H9 (cell line): ENCODE data around the gene C11orf58. TPM values are rescaled to one million over a fixed set of nuclear protein-coding genes. Genes with fewer than 3 reads are reported as not detected.

ENCODE experiments used
- DNase-seq: peaks from one replicate; pipeline ENCODE4 v3.0.0-alpha.2; 2017
- H2AFZ ChIP-seq: one replicate; pipeline ENCODE4 v1.6.1; 2013; ENCODE audit warnings: mild to moderate bottlenecking, low read length, control low read depth, moderate library complexity
- H2AK5ac ChIP-seq: 2 replicates; pipeline ENCODE4 v1.6.1; 2013; ENCODE audit warnings: low read length, control low read depth, mixed read lengths; ENCODE audit not compliant: insufficient read length
- H2BK120ac ChIP-seq: one replicate; pipeline ENCODE4 v1.6.1; 2013; ENCODE audit warnings: low read depth, mild to moderate bottlenecking, low read length, control low read depth, inconsistent platforms; ENCODE audit not compliant: poor library complexity, severe bottlenecking
- H2BK12ac ChIP-seq: 2 replicates; pipeline ENCODE4 v1.6.1; 2013; ENCODE audit warnings: low read length, control low read depth, mixed read lengths, low read depth; ENCODE audit not compliant: insufficient read length
- H2BK15ac ChIP-seq: 2 replicates; pipeline ENCODE4 v1.6.1; 2013; ENCODE audit warnings: low read depth, low read length, control low read depth
- H2BK20ac ChIP-seq: one replicate; pipeline ENCODE4 v1.6.1; 2013; ENCODE audit warnings: low read depth, mild to moderate bottlenecking, low read length, control low read depth, inconsistent platforms; ENCODE audit not compliant: poor library complexity, severe bottlenecking
- H2BK5ac ChIP-seq: 2 replicates; pipeline ENCODE4 v1.6.1; 2013; ENCODE audit warnings: low read length, control low read depth, mixed read lengths; ENCODE audit not compliant: insufficient read length
- H3K14ac ChIP-seq: 2 replicates; pipeline ENCODE4 v1.6.1; 2013; ENCODE audit warnings: low read length, control low read depth; ENCODE audit not compliant: insufficient read depth
- H3K18ac ChIP-seq: 2 replicates; pipeline ENCODE4 v1.6.1; 2013; ENCODE audit warnings: low read depth, mild to moderate bottlenecking, mixed read lengths, low read length, control low read depth; ENCODE audit not compliant: insufficient read length
- H3K23ac ChIP-seq: 2 replicates; pipeline ENCODE4 v1.6.1; 2013; ENCODE audit warnings: low read length, control low read depth, mixed read lengths, low read depth; ENCODE audit not compliant: insufficient read length
- H3K23me2 ChIP-seq: 2 replicates; pipeline ENCODE4 v1.6.1; 2013; ENCODE audit warnings: low read depth, mild to moderate bottlenecking, mixed read lengths, low read length, control low read depth; ENCODE audit not compliant: insufficient read length, poor library complexity, severe bottlenecking
- H3K27ac ChIP-seq: 2 replicates; pipeline ENCODE4 v1.5.1; 2013; ENCODE audit warnings: low read length, control low read depth, mixed read lengths, low read depth; ENCODE audit not compliant: insufficient read length
- H3K27me3 ChIP-seq: 2 replicates; pipeline ENCODE4 v1.6.1; 2013; ENCODE audit warnings: low read length, control low read depth, inconsistent platforms; ENCODE audit not compliant: insufficient read depth
- H3K4ac ChIP-seq: 2 replicates; pipeline ENCODE4 v1.6.1; 2013; ENCODE audit warnings: low read depth, mild to moderate bottlenecking, control low read depth, inconsistent platforms, low read length, moderate library complexity
- H3K4me1 ChIP-seq: 2 replicates; pipeline ENCODE4 v1.6.1; 2013; ENCODE audit warnings: low read length, control low read depth, inconsistent platforms; ENCODE audit not compliant: insufficient read depth
- H3K4me2 ChIP-seq: 2 replicates; pipeline ENCODE4 v1.6.1; 2013; ENCODE audit warnings: low read length, control low read depth, mixed read lengths; ENCODE audit not compliant: insufficient read length, insufficient read depth
- H3K56ac ChIP-seq: 2 replicates; pipeline ENCODE4 v1.6.1; 2013; ENCODE audit warnings: low read depth, mild to moderate bottlenecking, mixed read lengths, low read length, control low read depth; ENCODE audit not compliant: insufficient read length
- H3K79me1 ChIP-seq: 2 replicates; pipeline ENCODE4 v1.6.1; 2013; ENCODE audit warnings: low read depth, mild to moderate bottlenecking, moderate library complexity, low read length, control low read depth, inconsistent platforms; ENCODE audit not compliant: insufficient read depth, poor library complexity, severe bottlenecking
- H3K79me2 ChIP-seq: 2 replicates; pipeline ENCODE4 v1.6.1; 2013; ENCODE audit warnings: low read length, control low read depth, inconsistent platforms; ENCODE audit not compliant: insufficient read depth
- H3K9ac ChIP-seq: 2 replicates; pipeline ENCODE4 v1.6.1; 2013; ENCODE audit warnings: low read length, control low read depth, mixed read lengths; ENCODE audit not compliant: insufficient read length; ENCODE audit errors: extremely low read depth
- H3K9me3 ChIP-seq: one replicate; pipeline ENCODE4 v1.6.1; 2013; ENCODE audit warnings: low read depth, low read length, inconsistent platforms; ENCODE audit not compliant: control insufficient read depth
- H3T11ph ChIP-seq: one replicate; pipeline ENCODE4 v1.6.1; 2013; ENCODE audit warnings: mild to moderate bottlenecking, low read length, control low read depth, inconsistent platforms
- H4K20me1 ChIP-seq: one replicate; pipeline ENCODE4 v1.6.1; 2013; ENCODE audit not compliant: control insufficient read depth, insufficient read length, insufficient read depth
- H4K5ac ChIP-seq: 2 replicates; pipeline ENCODE4 v1.6.1; 2013; ENCODE audit warnings: low read depth, mild to moderate bottlenecking, mixed read lengths, low read length, control low read depth; ENCODE audit not compliant: insufficient read length
- H4K8ac ChIP-seq: replicated peaks from 2 replicates; pipeline ENCODE4 v1.6.1; 2013; ENCODE audit warnings: low read length, control low read depth, mixed read lengths, low read depth; ENCODE audit not compliant: insufficient read length
- H4K91ac ChIP-seq: 2 replicates; pipeline ENCODE4 v1.6.1; 2013; ENCODE audit warnings: low read depth, mild to moderate bottlenecking, moderate library complexity, mixed read lengths, low read length, control low read depth; ENCODE audit not compliant: insufficient read length
- H3K27ac Mint-ChIP-seq, 3 experiments: 2 replicates in 2 of 3; 3 replicates in 1 of 3; pipeline ENCODE4 v1.8.0; 2020 to 2021; ENCODE audit warnings: mixed read lengths in 3 of 3, mild to moderate bottlenecking in 1 of 3, moderate library complexity in 1 of 3
- H3K27me3 Mint-ChIP-seq: 2 replicates; pipeline ENCODE4 v1.8.0; 2021; ENCODE audit warnings: low read depth, mild to moderate bottlenecking, moderate library complexity, mixed read lengths
- H3K36me3 Mint-ChIP-seq, 3 experiments: 2 replicates in 2 of 3; 3 replicates in 1 of 3; pipeline ENCODE4 v1.8.0; 2020 to 2021; ENCODE audit warnings: low read depth in 3 of 3, mixed read lengths in 3 of 3; ENCODE audit not compliant: insufficient read depth in 1 of 3
- H3K4me1 Mint-ChIP-seq, 2 experiments: 2 replicates each; pipeline ENCODE4 v1.8.0; 2020; ENCODE audit warnings: mixed read lengths in 2 of 2
- H3K4me3 Mint-ChIP-seq, 2 experiments: 2 replicates in 1 of 2; 3 replicates in 1 of 2; pipeline ENCODE4 v1.8.0; 2020 to 2021; ENCODE audit warnings: mild to moderate bottlenecking in 2 of 2, mixed read lengths in 2 of 2, moderate library complexity in 1 of 2
- H3K9me3 Mint-ChIP-seq, 2 experiments: 2 replicates in 1 of 2; 3 replicates in 1 of 2; pipeline ENCODE4 v1.8.0; 2020; ENCODE audit warnings: mild to moderate bottlenecking in 2 of 2, mixed read lengths in 2 of 2, moderate library complexity in 1 of 2
- WGBS: extraction: QIAGEN DNeasy Blood & Tissue Kit; methylation state at CpG from one replicate; pipeline ENCODE4 v1.1.7; 2013; ENCODE audit warnings: missing lambda C conversion rate, low lambda C conversion rate, mixed read lengths; ENCODE audit not compliant: insufficient read length; ENCODE audit errors: extremely low coverage; 5-methylcytosine and 5-hydroxymethylcytosine counted together
- total RNA-seq: library from RNA; stranded (reverse); gene quantifications from 2 replicates; pipeline ENCODE4 v1.2.1, GENCODE V29; 2021
- TF ChIP-seq, protein P1 (sequence below): fragments of 200-600 bp; sonication (generic); conservative IDR thresholded peaks from 3 replicates; pipeline ENCODE4 v1.8.0; 2021; ENCODE audit warnings: antibody characterized with exemption, mild to moderate bottlenecking

The C11orf58 gene
- total RNA-seq, 1 experiment from 2014 or later, result 169 TPM

- no peaks in the 10 kb centered on the region for H3K9me3 ChIP-seq
- H3K79me2 ChIP-seq, result no peaks in the 10 kb centered on the region
- no peaks in the 10 kb centered on the region for H3K9me3 Mint-ChIP-seq
- no peak overlapping the region for H2AFZ ChIP-seq
- H2BK20ac ChIP-seq, result no peak overlapping the region
- no peaks in the 10 kb centered on the region for H4K20me1 ChIP-seq
- no peak overlapping the region for H3K27ac ChIP-seq
- no peak overlapping the region for H3T11ph ChIP-seq
- no peaks in the 10 kb centered on the region; the same call in 1 of the 2 replicates for H3K27me3 Mint-ChIP-seq
- TF ChIP-seq, protein P1, sequence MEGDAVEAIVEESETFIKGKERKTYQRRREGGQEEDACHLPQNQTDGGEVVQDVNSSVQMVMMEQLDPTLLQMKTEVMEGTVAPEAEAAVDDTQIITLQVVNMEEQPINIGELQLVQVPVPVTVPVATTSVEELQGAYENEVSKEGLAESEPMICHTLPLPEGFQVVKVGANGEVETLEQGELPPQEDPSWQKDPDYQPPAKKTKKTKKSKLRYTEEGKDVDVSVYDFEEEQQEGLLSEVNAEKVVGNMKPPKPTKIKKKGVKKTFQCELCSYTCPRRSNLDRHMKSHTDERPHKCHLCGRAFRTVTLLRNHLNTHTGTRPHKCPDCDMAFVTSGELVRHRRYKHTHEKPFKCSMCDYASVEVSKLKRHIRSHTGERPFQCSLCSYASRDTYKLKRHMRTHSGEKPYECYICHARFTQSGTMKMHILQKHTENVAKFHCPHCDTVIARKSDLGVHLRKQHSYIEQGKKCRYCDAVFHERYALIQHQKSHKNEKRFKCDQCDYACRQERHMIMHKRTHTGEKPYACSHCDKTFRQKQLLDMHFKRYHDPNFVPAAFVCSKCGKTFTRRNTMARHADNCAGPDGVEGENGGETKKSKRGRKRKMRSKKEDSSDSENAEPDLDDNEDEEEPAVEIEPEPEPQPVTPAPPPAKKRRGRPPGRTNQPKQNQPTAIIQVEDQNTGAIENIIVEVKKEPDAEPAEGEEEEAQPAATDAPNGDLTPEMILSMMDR, result no peak
- no peak overlapping the region for H4K91ac ChIP-seq
- H2BK15ac ChIP-seq, result no peak overlapping the region
- no peak overlapping the region for H3K18ac ChIP-seq
- no peak overlapping the region for H4K8ac ChIP-seq
- no peak overlapping the region for H3K4me3 Mint-ChIP-seq
- H3K27ac Mint-ChIP-seq, result no peak overlapping the region
- H3K4ac ChIP-seq, result no peak overlapping the region
- no peak overlapping the region for H3K56ac ChIP-seq
- no peak overlapping the region for H3K23ac ChIP-seq
- no peaks in the 10 kb centered on the region for H3K27me3 ChIP-seq
- no peak overlapping the region for H2BK12ac ChIP-seq
- H3K9ac ChIP-seq, result no peak overlapping the region
- DNase-seq, result no peak
- no peak overlapping the region for H3K4me2 ChIP-seq
- no CpG with 5 or more reads among the region's 4 CpGs for WGBS
- H3K36me3 Mint-ChIP-seq, result no peaks in the 10 kb centered on the region
- H3K4me1 ChIP-seq, result no peaks in the 10 kb centered on the region
- no peaks in the 10 kb centered on the region for H3K79me1 ChIP-seq
- H4K5ac ChIP-seq, result no peak overlapping the region
- H2BK120ac ChIP-seq, result no peak overlapping the region
- H2AK5ac ChIP-seq, result no peak overlapping the region
- no peak overlapping the region for H3K14ac ChIP-seq
- no peak overlapping the region for H2BK5ac ChIP-seq
- peaks cover 5% of the 10 kb centered on the region in 2 experiments; a peak in 3 of 4 replicates for H3K4me1 Mint-ChIP-seq
- no peaks in the 10 kb centered on the region for H3K23me2 ChIP-seq
Measured at GRCh38 chr11:16767957-16768356, 29.5 kb downstream of the C11orf58 start.
